ENCODE measurements around the gene ELP2. TPM values are rescaled to one million over a fixed set of nuclear protein-coding genes. Genes with fewer than 3 reads are reported as not detected.

The ELP2 gene
- total RNA-seq, 1 experiment from 2014 or later = 54.2 TPM

DNA sequence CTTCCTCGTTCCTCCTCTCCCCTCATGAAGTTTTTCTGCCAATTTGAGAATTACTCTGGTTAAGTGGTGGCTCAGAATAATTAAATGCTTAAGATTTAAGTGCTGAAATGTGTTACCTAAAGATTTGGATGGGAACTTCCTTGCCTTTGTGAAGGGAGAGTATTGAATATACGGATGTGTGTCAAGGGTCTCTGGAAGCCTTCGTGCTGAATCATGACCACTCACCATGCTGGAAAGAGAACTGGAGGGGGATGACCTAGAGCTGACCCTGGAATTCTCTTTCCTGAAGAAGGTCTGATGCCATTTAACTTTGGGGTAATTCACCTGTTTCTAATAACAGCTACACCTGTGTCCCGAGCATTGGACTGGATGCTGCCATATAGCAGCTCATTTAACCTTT lies 59.8 kb downstream of the ELP2 start:
- Histone ChIP-seq H3K9me3 (ENCODE audit: insufficient read depth, low read depth) (no peaks in the 10 kb centered on the region), H3K9me2 (ENCODE audit: insufficient read depth) (no peaks in the 10 kb centered on the region), H3K36me3 (ENCODE audit: low read depth) (peaks cover 28% of the 10 kb centered on the region), H3K4me3 (peak overlapping the region; percentile 85), H2AFZ (no peak overlapping the region), H3K4me1 (replicated peaks; ENCODE audit: insufficient read depth) (peaks cover 21% of the 10 kb centered on the region), H3K79me2 (ENCODE audit: low read depth) (peaks cover 55% of the 10 kb centered on the region), H3K27ac (peak overlapping the region; percentile 98), H4K20me1 (ENCODE audit: insufficient read depth) (peaks cover 19% of the 10 kb centered on the region), H3F3A (ENCODE audit: insufficient read depth, low read depth) (peaks cover 6% of the 10 kb centered on the region; the same call in 1 of the 2 replicates), H3K4me2 (peak overlapping the region; percentile 82), H3K27me3 (ENCODE audit: insufficient read depth, low read depth) (no peaks in the 10 kb centered on the region)
- ChIA-PET POLR2A (ENCODE audit: unreplicated experiment) (no interaction called here), CTCF (no interaction called here)
- no TSS peak for BruUV-seq (replicated peaks)
- TF ChIP-seq, protein P1, sequence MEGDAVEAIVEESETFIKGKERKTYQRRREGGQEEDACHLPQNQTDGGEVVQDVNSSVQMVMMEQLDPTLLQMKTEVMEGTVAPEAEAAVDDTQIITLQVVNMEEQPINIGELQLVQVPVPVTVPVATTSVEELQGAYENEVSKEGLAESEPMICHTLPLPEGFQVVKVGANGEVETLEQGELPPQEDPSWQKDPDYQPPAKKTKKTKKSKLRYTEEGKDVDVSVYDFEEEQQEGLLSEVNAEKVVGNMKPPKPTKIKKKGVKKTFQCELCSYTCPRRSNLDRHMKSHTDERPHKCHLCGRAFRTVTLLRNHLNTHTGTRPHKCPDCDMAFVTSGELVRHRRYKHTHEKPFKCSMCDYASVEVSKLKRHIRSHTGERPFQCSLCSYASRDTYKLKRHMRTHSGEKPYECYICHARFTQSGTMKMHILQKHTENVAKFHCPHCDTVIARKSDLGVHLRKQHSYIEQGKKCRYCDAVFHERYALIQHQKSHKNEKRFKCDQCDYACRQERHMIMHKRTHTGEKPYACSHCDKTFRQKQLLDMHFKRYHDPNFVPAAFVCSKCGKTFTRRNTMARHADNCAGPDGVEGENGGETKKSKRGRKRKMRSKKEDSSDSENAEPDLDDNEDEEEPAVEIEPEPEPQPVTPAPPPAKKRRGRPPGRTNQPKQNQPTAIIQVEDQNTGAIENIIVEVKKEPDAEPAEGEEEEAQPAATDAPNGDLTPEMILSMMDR (conservative IDR thresholded peaks at IDR 0.05) = no peak
- intact Hi-C loops (cut with micrococcal nuclease; ENCODE audit: unreplicated experiment) = no loop called here
- peak in 1 of 2 experiments; percentile 62 for DNase-seq

DNA sequence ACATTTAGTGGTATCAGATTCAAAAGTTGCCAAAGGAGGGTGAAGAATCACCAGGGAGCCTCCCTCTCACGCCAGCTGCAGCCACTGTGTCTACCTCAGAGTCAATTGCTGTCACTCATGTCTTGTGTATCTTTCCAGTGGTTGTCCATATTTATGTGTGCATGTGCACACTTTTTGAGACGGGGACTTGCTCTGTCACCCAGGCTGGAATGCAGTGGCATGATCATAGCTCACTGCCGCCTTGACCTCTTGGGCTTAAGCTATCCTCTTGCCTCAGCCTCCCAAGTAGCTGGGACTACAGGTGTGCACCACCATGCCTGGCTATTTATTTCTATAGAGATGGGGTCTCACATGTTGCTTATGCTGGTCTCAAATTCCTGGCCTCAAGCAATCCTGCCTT lies 61.6 kb downstream of the ELP2 start:
- intact Hi-C loops (cut with micrococcal nuclease; ENCODE audit: unreplicated experiment) = no loop called here
- CTCF ChIA-PET = no interaction called here

DNA sequence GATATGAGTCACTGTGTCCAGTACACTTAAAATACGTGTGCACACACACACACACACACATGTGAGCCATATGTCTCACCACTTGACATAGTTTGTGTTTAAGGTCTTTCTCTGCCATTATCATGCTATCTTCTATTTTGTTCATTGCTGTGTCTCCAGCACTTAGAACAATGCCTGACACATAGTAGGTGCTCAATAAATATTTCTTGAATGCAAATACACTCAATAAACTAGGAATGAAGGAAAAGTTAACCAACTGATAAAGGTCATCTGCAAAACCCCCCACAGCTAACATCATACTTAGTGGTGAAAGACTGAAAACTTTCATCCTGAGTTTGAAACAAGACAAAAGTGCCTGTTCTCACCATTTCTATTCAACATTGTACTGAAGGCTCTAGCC lies 62.0 kb downstream of the ELP2 start:
- Histone ChIP-seq H3K27ac (no peak overlapping the region), H3K4me1 (replicated peaks; ENCODE audit: insufficient read depth) (peaks cover 21% of the 10 kb centered on the region), H3K9me2 (ENCODE audit: insufficient read depth) (no peaks in the 10 kb centered on the region), H3K4me3 (no peak overlapping the region), H3K36me3 (ENCODE audit: low read depth) (peaks cover 28% of the 10 kb centered on the region), H3F3A (ENCODE audit: insufficient read depth, low read depth) (peaks cover 6% of the 10 kb centered on the region; the same call in 1 of the 2 replicates), H3K9me3 (ENCODE audit: insufficient read depth, low read depth) (no peaks in the 10 kb centered on the region), H4K20me1 (ENCODE audit: insufficient read depth) (peaks cover 28% of the 10 kb centered on the region), H3K4me2 (no peak overlapping the region), H2AFZ (no peak overlapping the region), H3K79me2 (ENCODE audit: low read depth) (peaks cover 58% of the 10 kb centered on the region), H3K27me3 (ENCODE audit: insufficient read depth, low read depth) (no peaks in the 10 kb centered on the region)
- TF ChIP-seq, protein P1 (conservative IDR thresholded peaks at IDR 0.05) = no peak
- TF ChIP-seq EZH2 (IDR thresholded peaks at IDR 0.05; ENCODE audit: low read depth) = no peak
- CTCF ChIA-PET = no interaction called here
- DNase-seq = no peak
- no TSS peak for BruUV-seq (replicated peaks)
- POLR2A ChIA-PET (ENCODE audit: unreplicated experiment) = no interaction called here
- intact Hi-C loops (cut with micrococcal nuclease; ENCODE audit: unreplicated experiment) = no loop called here

More for the DNA sequence above, 61.6 kb downstream of the ELP2 start:
- Histone ChIP-seq H4K20me1 (ENCODE audit: insufficient read depth) (peaks cover 28% of the 10 kb centered on the region), H3K4me2 (no peak overlapping the region), H3K4me3 (no peak overlapping the region), H3K9me2 (ENCODE audit: insufficient read depth) (no peaks in the 10 kb centered on the region), H3K9me3 (ENCODE audit: insufficient read depth, low read depth) (no peaks in the 10 kb centered on the region), H3K36me3 (ENCODE audit: low read depth) (peaks cover 28% of the 10 kb centered on the region), H3F3A (ENCODE audit: insufficient read depth, low read depth) (peaks cover 6% of the 10 kb centered on the region; the same call in 1 of the 2 replicates), H3K27me3 (ENCODE audit: insufficient read depth, low read depth) (no peaks in the 10 kb centered on the region), H3K4me1 (replicated peaks; ENCODE audit: insufficient read depth) (peaks cover 21% of the 10 kb centered on the region), H2AFZ (no peak overlapping the region), H3K79me2 (ENCODE audit: low read depth) (peaks cover 57% of the 10 kb centered on the region), H3K27ac (no peak overlapping the region)
- TF ChIP-seq, protein P1 (conservative IDR thresholded peaks at IDR 0.05) = no peak
- no peak for TF ChIP-seq EZH2 (IDR thresholded peaks at IDR 0.05; ENCODE audit: low read depth)
- no peak for DNase-seq
- no TSS peak for BruUV-seq (replicated peaks)
- POLR2A ChIA-PET (ENCODE audit: unreplicated experiment) = no interaction called here
